HPDE6-E6E7 (cell line): ENCODE data around the gene SUCO.
"Not testable (repeated sequence)": the region's sequence is repeated elsewhere in the genome, so short reads cannot be mapped to it uniquely, and the experiment has no call there.

Experiments used
- DNase-seq: peaks from one replicate; pipeline ENCODE4 v3.0.0; 2011; ENCODE audit warnings: missing footprints; ENCODE audit errors: extremely low spot score

Gene SUCO

GRCh38 chr1:172607145-172607544 lies 74.2 kb downstream of the SUCO start:
- DNase-seq, result no peak

- no peak for DNase-seq
Observed at GRCh38 chr1:172608098-172608601, 75.2 kb downstream of the SUCO start.

GRCh38 chr1:172609528-172609927 lies 76.6 kb downstream of the SUCO start:
- no peak for DNase-seq

GRCh38 chr1:172612478-172612877 lies 79.5 kb downstream of the SUCO start:
- DNase-seq, result no peak

- DNase-seq, result no peak
Observed at GRCh38 chr1:172613294-172613693, 80.3 kb downstream of the SUCO start.

GRCh38 chr1:172616195-172616594 lies 83.2 kb downstream of the SUCO start:
- DNase-seq, result no peak

- no peak for DNase-seq
Observed at GRCh38 chr1:172616636-172617035, 83.7 kb downstream of the SUCO start.

GRCh38 chr1:172620603-172621002 lies 87.7 kb downstream of the SUCO start:
- DNase-seq, result not testable (repeated sequence)

- DNase-seq, result no peak
Observed at GRCh38 chr1:172622541-172622940, 89.6 kb downstream of the SUCO start.

GRCh38 chr1:172623748-172624147 lies 90.8 kb downstream of the SUCO start:
- no peak for DNase-seq

- DNase-seq, result no peak
Observed at GRCh38 chr1:172626845-172627244, 93.9 kb downstream of the SUCO start.

GRCh38 chr1:172627702-172628101 lies 94.8 kb downstream of the SUCO start:
- no peak for DNase-seq

GRCh38 chr1:172628401-172628800 lies 95.5 kb downstream of the SUCO start:
- DNase-seq, result no peak

GRCh38 chr1:172629170-172629569 lies 96.2 kb downstream of the SUCO start:
- no peak for DNase-seq

- no peak for DNase-seq
Observed at GRCh38 chr1:172629638-172630037, 96.7 kb downstream of the SUCO start.

- DNase-seq, result no peak
Observed at GRCh38 chr1:172630056-172630818, 97.3 kb downstream of the SUCO start.

- DNase-seq, result no peak
Observed at GRCh38 chr1:172630868-172631267, 97.9 kb downstream of the SUCO start.

- no peak for DNase-seq
Observed at GRCh38 chr1:172637522-172637921, 104.6 kb downstream of the SUCO start.

- DNase-seq, result no peak
Observed at GRCh38 chr1:172638249-172638648, 105.3 kb downstream of the SUCO start.

GRCh38 chr1:172638885-172639831 lies 106.2 kb downstream of the SUCO start:
- peak; percentile 79 for DNase-seq

GRCh38 chr1:172640111-172640510 lies 107.2 kb downstream of the SUCO start:
- DNase-seq, result no peak

- DNase-seq, result no peak
Observed at GRCh38 chr1:172641492-172641891, 108.5 kb downstream of the SUCO start.

GRCh38 chr1:172642970-172643369 lies 110.0 kb downstream of the SUCO start:
- no peak for DNase-seq
